Upper lobe of right lung (tissue), 1 donor: ENCODE measurements around the gene RSRC1. TPM values are rescaled to one million over a fixed set of nuclear protein-coding genes. Genes with fewer than 3 reads are reported as not detected.
A peak's percentile ranks its signal among the peaks of the same experiment; 100 is the strongest.

ENCODE experiments used
- ATAC-seq: fragments of 200-7000 bp; cut with Tn5 transposase; one replicate; pipeline ENCODE4 v1.9.1; 2020; ENCODE audit warnings: mild to moderate bottlenecking, moderate library complexity
- DNase-seq: peaks from one replicate; pipeline ENCODE4 v3.0.0-alpha.2; 2020
- H3K27ac ChIP-seq: fragments of 200-600 bp; one replicate; pipeline ENCODE4 v1.8.0; 2022
- H3K27me3 ChIP-seq: fragments of 200-600 bp; one replicate; pipeline ENCODE4 v1.8.0; 2022; ENCODE audit warnings: mild to moderate bottlenecking
- H3K36me3 ChIP-seq: fragments of 200-600 bp; one replicate; pipeline ENCODE4 v1.8.0; 2022
- H3K4me1 ChIP-seq: fragments of 200-600 bp; one replicate; pipeline ENCODE4 v1.8.0; 2022
- H3K4me3 ChIP-seq: fragments of 200-600 bp; one replicate; pipeline ENCODE4 v1.8.0; 2022; ENCODE audit warnings: mild to moderate bottlenecking
- H3K9me3 ChIP-seq: fragments of 200-600 bp; one replicate; pipeline ENCODE4 v1.8.0; 2022
- CTCF ChIP-seq: fragments of 200-600 bp; IDR thresholded peaks from one replicate; pipeline ENCODE4 v1.8.0; 2022; ENCODE audit warnings: antibody characterized with exemption
- intact Hi-C: fragments of 100-400 bp; cut with DNase I; formaldehyde crosslinking; loops from one replicate; pipeline ENCODE4 v1.11.0; 2022
- total RNA-seq: library from RNA; stranded (reverse); fragmentation: NEBNext Ultra II Directional; extraction: Animal tissue kit (Norgen Biotek cat#: 25700); gene quantifications from one replicate; pipeline ENCODE4 v1.2.1, GENCODE V29; 2021
- donor health status: DM: no; HTN: yes; CAD: no; lungs with severe emphysema.

RSRC1 gene
- total RNA-seq, 1 donor from 2014 or later: 28.1 TPM

GRCh38 chr3:158570999-158571702, 461.3 kb downstream of the RSRC1 start, which contains the start of gene MLF1:
Gene MLF1, plus strand, starts transcription at chr3:158571194. Its CDS starts 107 bp downstream, at chr3:158571301.
- peak within 1 kb of the TSS; percentile 67 for H3K4me3 ChIP-seq
- no peaks in the 10 kb centered on the region for H3K4me1 ChIP-seq
- no peaks in the 10 kb centered on the region for H3K9me3 ChIP-seq
- DNase-seq: peak; percentile 98
- ATAC-seq: peak; percentile 100
- H3K27me3 ChIP-seq: no peaks in the 10 kb centered on the region
- peak within 1 kb of the TSS; percentile 82 for H3K27ac ChIP-seq
- H3K36me3 ChIP-seq: no peaks in the 10 kb centered on the region
- intact Hi-C loops: no loop called here
- TF ChIP-seq CTCF: no peak

- no peaks in the 10 kb centered on the region for H3K9me3 ChIP-seq
- H3K4me3 ChIP-seq: no peak overlapping the region
- no peak for TF ChIP-seq CTCF
- intact Hi-C loops: no loop called here
- H3K36me3 ChIP-seq: no peaks in the 10 kb centered on the region
- no peak for DNase-seq
- no peak for ATAC-seq
- H3K27me3 ChIP-seq: no peaks in the 10 kb centered on the region
- no peaks in the 10 kb centered on the region for H3K4me1 ChIP-seq
- H3K27ac ChIP-seq: no peak overlapping the region
Observed at GRCh38 chr3:158571969-158572765, 462.3 kb downstream of the RSRC1 start.

GRCh38 chr3:158572766-158573060, 462.8 kb downstream of the RSRC1 start:
- no peak for TF ChIP-seq CTCF
- ATAC-seq (no peak), DNase-seq (no peak)
- Histone ChIP-seq H3K4me3 (no peak overlapping the region), H3K36me3 (no peaks in the 10 kb centered on the region), H3K4me1 (no peaks in the 10 kb centered on the region), H3K9me3 (no peaks in the 10 kb centered on the region), H3K27ac (no peak overlapping the region), H3K27me3 (no peaks in the 10 kb centered on the region)
- intact Hi-C loops: no loop called here

- H3K27me3 ChIP-seq: no peaks in the 10 kb centered on the region
- ATAC-seq: no peak
- no peak for TF ChIP-seq CTCF
- H3K9me3 ChIP-seq: no peaks in the 10 kb centered on the region
- no peaks in the 10 kb centered on the region for H3K36me3 ChIP-seq
- intact Hi-C loops: no loop called here
- H3K4me1 ChIP-seq: no peaks in the 10 kb centered on the region
- no peak for DNase-seq
- no peak overlapping the region for H3K4me3 ChIP-seq
- no peak overlapping the region for H3K27ac ChIP-seq
Observed at GRCh38 chr3:158573714-158574113, 463.8 kb downstream of the RSRC1 start.

- no peak for DNase-seq
- Histone ChIP-seq H3K4me1 (no peaks in the 10 kb centered on the region), H3K27ac (no peak overlapping the region), H3K27me3 (no peaks in the 10 kb centered on the region), H3K9me3 (no peaks in the 10 kb centered on the region), H3K4me3 (no peak overlapping the region), H3K36me3 (no peaks in the 10 kb centered on the region)
- TF ChIP-seq CTCF: no peak
- ATAC-seq: no peak
- intact Hi-C loops: no loop called here
Observed at GRCh38 chr3:158574646-158575045, 464.8 kb downstream of the RSRC1 start.
